Measurements from ENCODE around the gene SLC24A1.
A peak's percentile ranks its signal among the peaks of the same experiment; 100 is the strongest.

Gene SLC24A1

DNA sequence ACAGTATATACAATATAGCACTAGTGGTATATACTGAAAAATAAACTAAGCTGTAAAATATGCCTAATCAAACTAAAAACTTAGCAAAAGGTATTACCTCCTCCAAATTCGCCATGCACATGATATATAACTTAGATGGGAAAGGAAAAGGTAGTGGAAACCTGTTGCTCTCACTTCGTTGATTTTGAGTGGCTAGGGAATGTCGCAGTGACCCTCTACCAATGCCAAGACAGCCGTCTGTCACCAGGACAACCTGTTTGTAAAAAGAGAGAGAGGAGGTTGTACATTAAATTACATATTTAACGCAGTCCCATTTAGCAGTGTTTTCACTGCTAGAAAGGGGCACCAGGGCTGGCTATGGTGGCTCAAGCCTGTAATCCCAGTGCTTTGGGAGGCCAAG is 22.1 kb upstream of the SLC24A1 start:
- H4K8ac ChIP-seq (ENCODE audit: low read depth, low read length), result no peak overlapping the region

DNA sequence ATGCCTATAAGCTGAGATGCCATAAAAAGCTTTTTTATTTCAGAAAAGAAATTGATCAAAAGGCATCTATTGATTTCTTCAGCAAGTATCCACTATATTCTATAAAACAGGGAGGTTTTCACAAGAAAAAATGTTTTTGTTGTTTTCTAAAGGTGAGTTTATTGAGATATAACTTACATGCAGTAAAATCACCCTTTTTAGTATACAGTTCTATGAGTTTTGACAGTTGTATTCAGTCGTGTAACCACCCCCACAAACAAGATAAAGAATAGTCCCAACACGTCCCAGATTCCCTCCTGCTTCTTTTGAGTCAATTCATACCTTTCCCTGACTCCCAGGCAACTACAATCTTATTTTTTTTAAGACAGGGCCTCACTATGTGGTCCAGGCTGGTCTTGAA is 18.6 kb upstream of the SLC24A1 start:
- H3K9ac ChIP-seq (ENCODE audit: low read depth, low read length, poor library complexity), result no peak overlapping the region
- no peaks in the 10 kb centered on the region for H3K9me3 ChIP-seq (replicated peaks in 1 of 2; ENCODE audit: control insufficient read depth in 2 of 2, insufficient read depth in 1 of 2, low read depth in 1 of 2, low read length in 2 of 2)
- H2BK12ac ChIP-seq (ENCODE audit: low read length), result no peak overlapping the region
- no peak overlapping the region for H3K27ac ChIP-seq (replicated peaks; ENCODE audit: low read length)
- no peak overlapping the region for H2BK5ac ChIP-seq (ENCODE audit: low read length)
- H3K4ac ChIP-seq (ENCODE audit: low read length), result no peak overlapping the region
- DNase-seq (ENCODE audit: low spot score), result no peak
- H3K36me3 ChIP-seq (replicated peaks in 1 of 2; ENCODE audit: control insufficient read depth in 2 of 2, insufficient read depth in 2 of 2, low read length in 2 of 2), result peaks cover 7 to 92% of the 10 kb centered on the region in 2 donors
- no peak overlapping the region for H2BK120ac ChIP-seq (ENCODE audit: low read depth, low read length)
- no peak overlapping the region for H3K18ac ChIP-seq (ENCODE audit: low read length)
- no peaks in the 10 kb centered on the region for H3K27me3 ChIP-seq (ENCODE audit: control insufficient read depth in 3 of 3, insufficient read depth in 3 of 3, low read depth in 1 of 3, low read length in 3 of 3)
- no peak overlapping the region for H3K23ac ChIP-seq (ENCODE audit: low read depth, low read length, poor library complexity)
- no peaks in the 10 kb centered on the region for H3K4me1 ChIP-seq (ENCODE audit: control insufficient read depth in 2 of 2, insufficient read depth in 1 of 2, low read depth in 1 of 2, low read length in 2 of 2)
- no peak overlapping the region for H4K8ac ChIP-seq (ENCODE audit: low read depth, low read length)
- H3K79me1 ChIP-seq (ENCODE audit: low read depth, low read length), result peaks cover 1% of the 10 kb centered on the region
- no peak overlapping the region for H2BK15ac ChIP-seq (ENCODE audit: low read length)
- H2AFZ ChIP-seq (ENCODE audit: low read length), result no peak overlapping the region
- no peak overlapping the region for H3K14ac ChIP-seq (ENCODE audit: low read length)
- no peak overlapping the region for H3K4me2 ChIP-seq (ENCODE audit: insufficient read depth, low read length, poor library complexity, severe bottlenecking)
- H3K4me3 ChIP-seq (ENCODE audit: low read length in 2 of 2), result no peak overlapping the region
- H4K91ac ChIP-seq (ENCODE audit: low read depth, low read length, poor library complexity), result no peak overlapping the region
- WGBS, 2 donors (ENCODE audit: extremely low coverage in 2 of 2, insufficient read length in 2 of 2, insufficient replicate concordance in 1 of 2), result no CpG with 5 or more reads among the region's 2 CpGs
- H2AK5ac ChIP-seq (ENCODE audit: low read depth, low read length), result no peak overlapping the region

More for the DNA sequence above, 22.1 kb upstream of the SLC24A1 start:
- Histone ChIP-seq H3K79me1 (ENCODE audit: low read depth, low read length) (no peaks in the 10 kb centered on the region), H3K4me2 (ENCODE audit: insufficient read depth, low read length, poor library complexity, severe bottlenecking) (no peak overlapping the region), H3K4me1 (ENCODE audit: control insufficient read depth in 2 of 2, insufficient read depth in 1 of 2, low read depth in 1 of 2, low read length in 2 of 2) (no peaks in the 10 kb centered on the region), H2BK120ac (ENCODE audit: low read depth, low read length) (no peak overlapping the region), H3K27me3 (ENCODE audit: control insufficient read depth in 3 of 3, insufficient read depth in 3 of 3, low read depth in 1 of 3, low read length in 3 of 3) (no peaks in the 10 kb centered on the region), H3K14ac (ENCODE audit: low read length) (no peak overlapping the region), H3K23ac (ENCODE audit: low read depth, low read length, poor library complexity) (no peak overlapping the region), H2AFZ (ENCODE audit: low read length) (no peak overlapping the region), H4K91ac (ENCODE audit: low read depth, low read length, poor library complexity) (no peak overlapping the region), H3K36me3 (replicated peaks in 1 of 2; ENCODE audit: control insufficient read depth in 2 of 2, insufficient read depth in 2 of 2, low read length in 2 of 2) (peaks cover 8 to 99% of the 10 kb centered on the region in 2 donors), H3K27ac (replicated peaks; ENCODE audit: low read length) (no peak overlapping the region), H3K9ac (ENCODE audit: low read depth, low read length, poor library complexity) (no peak overlapping the region), H2AK5ac (ENCODE audit: low read depth, low read length) (no peak overlapping the region), H3K18ac (ENCODE audit: low read length) (no peak overlapping the region), H3K4ac (ENCODE audit: low read length) (no peak overlapping the region), H3K9me3 (replicated peaks in 1 of 2; ENCODE audit: control insufficient read depth in 2 of 2, insufficient read depth in 1 of 2, low read depth in 1 of 2, low read length in 2 of 2) (no peaks in the 10 kb centered on the region), H2BK12ac (ENCODE audit: low read length) (no peak overlapping the region), H3K4me3 (ENCODE audit: low read length in 2 of 2) (no peak overlapping the region), H2BK15ac (ENCODE audit: low read length) (no peak overlapping the region), H2BK5ac (ENCODE audit: low read length) (no peak overlapping the region)
- no peak for DNase-seq (ENCODE audit: low spot score)
- no CpG with 5 or more reads among the region's 5 CpGs for WGBS, 2 donors (ENCODE audit: extremely low coverage in 2 of 2, insufficient read length in 2 of 2, insufficient replicate concordance in 1 of 2)

DNA sequence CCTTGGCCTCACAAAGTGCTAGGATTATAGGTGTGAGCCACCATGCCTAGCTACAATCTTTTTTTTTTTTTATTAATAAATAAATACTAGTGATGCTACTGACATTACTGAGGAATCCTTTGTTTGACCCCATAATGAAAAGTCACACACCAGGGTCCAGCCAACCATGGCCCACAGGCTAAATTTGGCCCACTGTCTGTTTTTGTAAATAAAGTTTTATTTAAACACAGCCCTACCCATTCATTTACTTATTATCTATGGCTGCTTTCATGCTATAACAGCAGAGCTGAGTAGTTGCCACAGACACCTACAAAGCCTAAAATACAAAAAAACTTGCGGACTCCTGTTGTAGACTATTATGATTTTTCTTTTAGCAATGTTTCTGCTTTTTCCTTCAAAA is 18.2 kb upstream of the SLC24A1 start:
- no peak overlapping the region for H3K4me3 ChIP-seq (ENCODE audit: low read length in 2 of 2)
- H2AK5ac ChIP-seq (ENCODE audit: low read depth, low read length), result no peak overlapping the region
- no peak overlapping the region for H3K4ac ChIP-seq (ENCODE audit: low read length)
- H3K4me2 ChIP-seq (ENCODE audit: insufficient read depth, low read length, poor library complexity, severe bottlenecking), result no peak overlapping the region
- DNase-seq (ENCODE audit: low spot score), result no peak
- whole genome bisulfite sequencing, 2 donors (ENCODE audit: extremely low coverage in 2 of 2, insufficient read length in 2 of 2, insufficient replicate concordance in 1 of 2), result no CpG with 5 or more reads among the region's 1 CpG
- no peak overlapping the region for H3K9ac ChIP-seq (ENCODE audit: low read depth, low read length, poor library complexity)
- H3K14ac ChIP-seq (ENCODE audit: low read length), result no peak overlapping the region
- H3K9me3 ChIP-seq (replicated peaks in 1 of 2; ENCODE audit: control insufficient read depth in 2 of 2, insufficient read depth in 1 of 2, low read depth in 1 of 2, low read length in 2 of 2), result no peaks in the 10 kb centered on the region
- no peaks in the 10 kb centered on the region for H3K27me3 ChIP-seq (ENCODE audit: control insufficient read depth in 3 of 3, insufficient read depth in 3 of 3, low read depth in 1 of 3, low read length in 3 of 3)
- no peak overlapping the region for H2BK5ac ChIP-seq (ENCODE audit: low read length)
- no peaks in the 10 kb centered on the region for H3K4me1 ChIP-seq (ENCODE audit: control insufficient read depth in 2 of 2, insufficient read depth in 1 of 2, low read depth in 1 of 2, low read length in 2 of 2)
- H3K36me3 ChIP-seq (replicated peaks in 1 of 2; ENCODE audit: control insufficient read depth in 2 of 2, insufficient read depth in 2 of 2, low read length in 2 of 2), result peaks cover 7 to 87% of the 10 kb centered on the region in 2 donors
- no peak overlapping the region for H3K23ac ChIP-seq (ENCODE audit: low read depth, low read length, poor library complexity)
- H3K79me1 ChIP-seq (ENCODE audit: low read depth, low read length), result peaks cover 1% of the 10 kb centered on the region
- no peak overlapping the region for H3K27ac ChIP-seq (replicated peaks; ENCODE audit: low read length)
- no peak overlapping the region for H4K8ac ChIP-seq (ENCODE audit: low read depth, low read length)
- H4K91ac ChIP-seq (ENCODE audit: low read depth, low read length, poor library complexity), result no peak overlapping the region
- H2BK15ac ChIP-seq (ENCODE audit: low read length), result no peak overlapping the region
- no peak overlapping the region for H2BK120ac ChIP-seq (ENCODE audit: low read depth, low read length)
- no peak overlapping the region for H3K18ac ChIP-seq (ENCODE audit: low read length)
- H2BK12ac ChIP-seq (ENCODE audit: low read length), result no peak overlapping the region
- H2AFZ ChIP-seq (ENCODE audit: low read length), result no peak overlapping the region

DNA sequence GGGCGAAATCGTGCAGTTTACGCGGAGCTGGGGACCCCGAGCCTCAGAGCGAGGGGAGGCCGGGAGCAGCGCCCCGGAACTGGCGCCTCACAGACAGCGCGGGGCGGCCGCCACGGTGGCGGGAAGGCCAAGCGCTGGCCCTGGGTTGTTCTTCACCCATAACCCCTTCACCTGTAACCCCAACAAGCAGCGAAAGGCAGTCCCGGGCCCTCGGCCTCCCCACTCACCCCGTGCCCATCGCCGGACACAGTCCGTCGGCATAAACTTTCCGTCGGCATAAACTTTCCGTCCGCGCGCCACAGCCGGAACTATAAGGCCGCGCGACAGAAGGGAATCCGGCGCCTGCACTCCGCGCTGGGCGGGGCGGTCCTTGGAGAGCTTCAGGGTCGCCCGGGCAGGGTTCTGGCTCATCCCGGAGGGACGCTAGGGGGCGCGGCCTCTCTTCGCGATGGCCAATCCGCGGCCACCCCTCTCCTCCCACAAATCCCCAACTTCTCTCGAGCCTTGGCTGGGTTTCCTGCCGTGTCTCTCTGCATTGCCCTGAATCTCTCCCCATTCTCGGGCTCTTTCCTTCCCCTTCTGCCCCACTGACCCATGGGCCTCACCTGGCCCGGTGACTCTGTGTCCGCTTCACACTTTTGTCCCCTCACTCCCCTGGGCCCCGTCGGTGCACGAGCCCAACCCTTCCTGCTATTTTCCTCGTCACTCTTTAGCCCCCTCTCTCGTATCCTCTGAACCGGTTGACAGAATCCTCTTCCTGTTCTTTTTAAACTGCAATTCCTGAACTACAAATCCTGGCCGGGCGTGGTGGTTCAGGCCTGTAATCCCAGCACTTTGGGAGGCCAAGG is 10.6 kb upstream of the SLC24A1 start, which contains the start of gene INTS14:
Gene INTS14, minus strand, starts transcription at position 261 of the 848 bp plus-strand sequence. CDS start 3,751 bp downstream, outside the sequence.
- H2BK5ac ChIP-seq (ENCODE audit: low read length), result peak within 1 kb of the TSS; percentile 96
- DNase-seq (ENCODE audit: low spot score), result peak; percentile 94
- H3K9me3 ChIP-seq (replicated peaks in 1 of 2; ENCODE audit: control insufficient read depth in 2 of 2, insufficient read depth in 1 of 2, low read depth in 1 of 2, low read length in 2 of 2), result no peaks in the 10 kb centered on the region
- peaks cover 8 to 14% of the 10 kb centered on the region in 2 donors for H3K4me1 ChIP-seq (ENCODE audit: control insufficient read depth in 2 of 2, insufficient read depth in 1 of 2, low read depth in 1 of 2, low read length in 2 of 2)
- no CpG with 5 or more reads among the region's 64 CpGs for WGBS, 2 donors (ENCODE audit: extremely low coverage in 2 of 2, insufficient read length in 2 of 2, insufficient replicate concordance in 1 of 2)
- H3K27ac ChIP-seq (replicated peaks; ENCODE audit: low read length), result peak within 1 kb of the TSS; percentile 89
- H4K8ac ChIP-seq (ENCODE audit: low read depth, low read length), result peak within 1 kb of the TSS; percentile 92
- H4K91ac ChIP-seq (ENCODE audit: low read depth, low read length, poor library complexity), result no peak within 1 kb of the TSS
- no peak within 1 kb of the TSS for H2BK12ac ChIP-seq (ENCODE audit: low read length)
- no peak within 1 kb of the TSS for H2AK5ac ChIP-seq (ENCODE audit: low read depth, low read length)
- peak within 1 kb of the TSS; percentile 92 for H2AFZ ChIP-seq (ENCODE audit: low read length)
- no peaks in the 10 kb centered on the region for H3K27me3 ChIP-seq (ENCODE audit: control insufficient read depth in 3 of 3, insufficient read depth in 3 of 3, low read depth in 1 of 3, low read length in 3 of 3)
- peaks cover 1% of the 10 kb centered on the region for H3K79me1 ChIP-seq (ENCODE audit: low read depth, low read length)
- H3K23ac ChIP-seq (ENCODE audit: low read depth, low read length, poor library complexity), result peak within 1 kb of the TSS; percentile 78
- H3K36me3 ChIP-seq (replicated peaks in 1 of 2; ENCODE audit: control insufficient read depth in 2 of 2, insufficient read depth in 2 of 2, low read length in 2 of 2), result peaks cover 2 to 16% of the 10 kb centered on the region in 2 donors
- peak within 1 kb of the TSS; percentile 65 to 95 for H3K4me3 ChIP-seq (ENCODE audit: low read length in 2 of 2)
- H3K4ac ChIP-seq (ENCODE audit: low read length), result no peak within 1 kb of the TSS
- H3K18ac ChIP-seq (ENCODE audit: low read length), result peak within 1 kb of the TSS; percentile 98
- H3K4me2 ChIP-seq (ENCODE audit: insufficient read depth, low read length, poor library complexity, severe bottlenecking), result peak within 1 kb of the TSS; percentile 58
- no peak within 1 kb of the TSS for H3K14ac ChIP-seq (ENCODE audit: low read length)
- H3K9ac ChIP-seq (ENCODE audit: low read depth, low read length, poor library complexity), result peak within 1 kb of the TSS; percentile 92
- no peak within 1 kb of the TSS for H2BK120ac ChIP-seq (ENCODE audit: low read depth, low read length)
- H2BK15ac ChIP-seq (ENCODE audit: low read length), result no peak within 1 kb of the TSS

Data from neuronal stem cell (in vitro differentiated cells).